Measurements from ENCODE around the gene CKS1B.
A peak's percentile ranks its signal among the peaks of the same experiment; 100 is the strongest.
"Not testable (repeated sequence)": the region's sequence is repeated elsewhere in the genome, so short reads cannot be mapped to it uniquely, and the experiment has no call there.

The CKS1B gene

GRCh38 chr1:154962156-154962749 is 12.2 kb upstream of the CKS1B start:
- DNase-seq (ENCODE audit: low read depth, low spot score), result no peak
- H3K27ac ChIP-seq, result peak overlapping the region; percentile 92

DNA sequence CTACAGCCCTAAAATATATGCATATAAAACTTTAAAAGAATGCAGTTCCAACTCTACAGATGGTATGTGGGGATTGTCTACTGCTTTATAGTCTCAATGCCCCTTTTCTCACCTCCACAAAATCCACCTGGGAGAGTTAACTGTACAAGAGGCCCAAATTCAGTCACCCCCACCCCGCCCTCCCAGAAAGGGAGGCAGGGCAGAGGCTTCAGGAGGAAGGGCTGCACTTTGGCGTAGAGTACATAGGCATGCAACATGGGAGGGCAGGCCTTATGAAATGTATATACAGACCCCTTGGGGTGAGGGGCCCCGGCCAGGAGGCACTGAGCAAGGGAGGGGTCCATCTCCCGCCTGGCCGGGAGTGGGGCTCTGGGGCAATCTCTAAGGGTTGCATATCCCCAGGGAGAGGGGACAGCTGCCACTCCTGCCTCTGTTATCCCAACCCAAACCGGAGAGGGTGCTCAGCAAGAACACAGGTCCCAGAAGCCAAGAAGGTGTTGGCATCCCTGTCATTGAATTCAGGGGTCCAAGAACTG is 11.6 kb upstream of the CKS1B start:
- H3K27ac ChIP-seq, result peak overlapping the region; percentile 92
- no peak for DNase-seq (ENCODE audit: low read depth, low spot score)

DNA sequence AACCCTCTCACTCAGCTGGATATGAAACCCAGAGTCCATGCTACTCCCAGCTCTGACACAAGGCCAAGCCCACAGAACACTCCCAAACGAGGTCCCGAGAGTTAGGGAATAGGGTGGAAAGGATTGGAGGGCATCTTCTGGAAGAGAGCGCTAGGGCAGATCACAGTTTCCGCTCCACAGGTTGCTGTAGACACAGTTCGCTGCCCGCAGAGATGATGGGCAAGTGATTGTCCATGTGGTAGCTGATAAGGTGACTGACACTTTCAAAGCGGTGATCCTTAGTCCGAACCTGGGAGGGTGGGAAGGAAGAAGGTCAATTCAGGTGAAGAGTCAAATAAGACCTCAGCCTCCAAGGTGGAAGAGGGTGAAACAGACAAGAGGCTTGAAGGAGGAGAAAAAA is 10.8 kb upstream of the CKS1B start:
- H3K27ac ChIP-seq, result peak overlapping the region; percentile 92
- no peak for DNase-seq (ENCODE audit: low read depth, low spot score)

GRCh38 chr1:154964359-154964758 is 10.1 kb upstream of the CKS1B start:
- DNase-seq (ENCODE audit: low read depth, low spot score), result no peak
- H3K27ac ChIP-seq, result peak overlapping the region; percentile 92

- peak overlapping the region; percentile 100 for H3K27ac ChIP-seq
- DNase-seq (ENCODE audit: low read depth, low spot score), result no peak
Observed at GRCh38 chr1:154966111-154966510, 8.4 kb upstream of the CKS1B start.

GRCh38 chr1:154967331-154967950 is 7.0 kb upstream of the CKS1B start:
- no peak for DNase-seq (ENCODE audit: low read depth, low spot score)
- peak overlapping the region; percentile 100 for H3K27ac ChIP-seq

- peak overlapping the region; percentile 100 for H3K27ac ChIP-seq
- no peak for DNase-seq (ENCODE audit: low read depth, low spot score)
Observed at GRCh38 chr1:154968731-154969130, 5.8 kb upstream of the CKS1B start.

- DNase-seq (ENCODE audit: low read depth, low spot score), result no peak
- peak overlapping the region; percentile 100 for H3K27ac ChIP-seq
Observed at GRCh38 chr1:154969246-154969645, 5.2 kb upstream of the CKS1B start.

- no peak for DNase-seq (ENCODE audit: low read depth, low spot score)
- peak overlapping the region; percentile 100 for H3K27ac ChIP-seq
Observed at GRCh38 chr1:154969860-154970452, 4.5 kb upstream of the CKS1B start.

GRCh38 chr1:154970631-154971340 is 3.7 kb upstream of the CKS1B start, which contains the start of gene SHC1:
Gene SHC1 (minus strand): TSS chr1:154970747. CDS start chr1:154970526, 221 bp downstream.
- DNase-seq (ENCODE audit: low read depth, low spot score), result peak; percentile 63
- H3K27ac ChIP-seq, result peak within 1 kb of the TSS; percentile 100

- peak; percentile 76 for DNase-seq (ENCODE audit: low read depth, low spot score)
- H3K27ac ChIP-seq, result peak overlapping the region; percentile 100
Observed at GRCh38 chr1:154971341-154971998, 3.0 kb upstream of the CKS1B start.

DNA sequence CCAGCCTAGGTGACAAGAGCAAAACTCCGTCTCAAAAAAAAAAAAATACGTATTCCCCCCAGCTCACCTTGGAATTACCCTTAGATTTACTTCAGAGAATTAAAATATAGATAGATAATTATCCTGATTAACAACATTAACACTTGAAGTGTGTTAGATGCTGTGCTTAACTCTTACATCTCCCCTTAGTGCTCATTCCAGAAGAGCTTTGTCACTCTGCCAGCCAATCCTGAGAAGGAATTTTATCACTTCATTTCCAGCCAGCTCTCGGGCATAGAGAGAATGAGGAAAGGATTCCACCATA is 2.3 kb upstream of the CKS1B start:
- H3K27ac ChIP-seq, result peak overlapping the region; percentile 100
- no peak for DNase-seq (ENCODE audit: low read depth, low spot score)

GRCh38 chr1:154972517-154973343 is 1.8 kb upstream of the CKS1B start:
- H3K27ac ChIP-seq, result peak overlapping the region; percentile 100
- peak; percentile 91 for DNase-seq (ENCODE audit: low read depth, low spot score)

DNA sequence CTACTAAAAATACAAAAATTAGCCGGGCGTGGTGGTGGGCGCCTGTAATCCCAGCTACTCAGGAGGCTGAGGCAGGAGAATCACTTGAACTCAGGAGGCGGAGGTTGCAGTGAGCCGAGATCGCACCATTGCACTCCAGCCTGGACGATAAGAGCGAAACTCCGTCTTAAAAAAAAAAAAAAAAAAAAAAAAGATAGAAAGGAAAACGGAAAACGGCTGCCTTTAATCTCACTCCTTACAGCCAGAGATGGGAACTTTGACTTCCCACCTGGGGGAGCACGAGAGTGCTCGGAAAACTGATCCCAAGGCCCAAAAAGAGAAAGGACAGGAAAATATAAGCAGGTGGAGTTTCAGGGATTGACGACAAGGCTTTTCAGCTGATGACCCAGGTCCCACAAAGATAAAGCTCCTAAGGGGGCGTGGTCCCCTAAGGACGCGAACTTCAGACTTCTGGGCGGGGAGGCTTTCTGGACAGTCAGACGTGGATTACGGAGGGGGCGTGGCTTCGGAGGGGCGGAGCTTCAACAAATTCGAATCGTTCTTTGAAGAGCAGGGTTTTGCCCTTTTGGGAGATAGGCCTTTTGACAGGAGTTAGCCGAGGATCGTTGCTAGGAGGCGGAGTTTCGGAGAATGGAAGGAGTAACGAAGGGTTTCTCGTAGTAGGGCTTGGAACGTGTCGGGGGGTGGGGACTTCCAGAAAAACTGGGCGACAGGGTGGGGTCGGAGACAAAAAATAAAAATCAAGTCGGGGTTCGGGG is 958 bp upstream of the CKS1B start:
- peak; percentile 89 for DNase-seq (ENCODE audit: low read depth, low spot score)
- peak overlapping the region; percentile 100 for H3K27ac ChIP-seq

DNA sequence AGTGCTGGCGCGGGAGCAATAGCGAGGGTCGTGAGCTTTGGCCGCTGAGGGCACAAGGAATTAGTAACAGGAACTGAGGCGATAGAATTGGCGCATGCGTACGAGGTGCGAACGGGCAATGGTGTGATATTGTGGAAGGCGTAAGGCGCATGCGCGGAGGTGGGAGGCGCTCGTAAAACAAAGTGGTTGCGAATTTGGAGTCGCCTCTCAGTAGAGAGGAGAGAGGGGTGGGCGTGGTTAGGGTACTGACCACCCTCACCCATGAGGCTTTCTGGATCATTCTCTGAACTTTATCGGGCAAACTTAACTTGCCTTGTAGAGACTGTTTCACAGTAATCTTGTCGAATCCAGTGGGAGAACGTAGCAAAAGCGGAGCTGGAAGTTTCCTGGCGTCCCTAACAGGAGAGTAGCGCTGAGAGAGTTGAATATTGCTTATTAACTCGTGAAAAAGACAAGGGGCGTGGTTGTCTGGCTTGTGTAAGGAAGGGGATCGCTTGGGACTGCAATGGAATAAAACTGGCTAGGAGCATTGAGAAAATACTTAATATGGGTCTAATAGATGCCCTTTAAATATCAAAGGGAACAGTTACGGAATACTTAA is 427 bp downstream of the CKS1B start:
- H3K27ac ChIP-seq, result peak overlapping the region; percentile 100
- DNase-seq (ENCODE audit: low read depth, low spot score), result peak; percentile 69

DNA sequence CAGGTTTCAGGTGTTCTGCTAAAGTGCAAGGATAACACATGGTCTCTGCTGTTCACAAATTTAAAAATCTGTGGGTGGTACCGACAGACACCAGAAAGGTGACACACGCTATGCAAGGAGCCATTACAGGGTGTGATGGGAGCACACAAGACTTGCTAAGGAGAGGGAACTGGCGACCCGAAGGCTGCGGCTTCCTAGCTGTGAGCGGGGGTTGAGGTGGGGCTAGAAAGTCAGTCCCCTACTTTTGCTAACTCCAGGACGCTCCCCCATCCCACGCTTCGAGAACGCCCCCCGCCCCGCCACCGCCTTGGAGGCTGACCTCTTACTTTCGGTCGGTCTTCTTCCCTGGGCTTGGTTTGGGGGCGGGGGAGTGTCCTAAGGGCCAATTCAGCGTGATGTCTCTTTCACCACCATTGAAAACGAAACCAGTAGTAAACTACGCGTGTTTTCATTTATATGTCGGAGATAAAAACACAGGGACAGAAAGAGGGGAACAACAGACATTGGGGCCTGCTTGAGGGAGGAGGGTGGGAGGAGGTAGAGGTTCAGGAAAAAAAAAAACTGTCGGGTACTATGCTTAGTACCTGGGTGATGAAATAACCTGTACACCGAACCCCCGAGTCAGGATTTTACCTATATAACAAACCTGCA is 1.1 kb downstream of the CKS1B start:
- peak overlapping the region; percentile 100 for H3K27ac ChIP-seq
- DNase-seq (ENCODE audit: low read depth, low spot score), result no peak

GRCh38 chr1:154977762-154978161 is 3.3 kb downstream of the CKS1B start:
- not testable (repeated sequence) for H3K27ac ChIP-seq

DNA sequence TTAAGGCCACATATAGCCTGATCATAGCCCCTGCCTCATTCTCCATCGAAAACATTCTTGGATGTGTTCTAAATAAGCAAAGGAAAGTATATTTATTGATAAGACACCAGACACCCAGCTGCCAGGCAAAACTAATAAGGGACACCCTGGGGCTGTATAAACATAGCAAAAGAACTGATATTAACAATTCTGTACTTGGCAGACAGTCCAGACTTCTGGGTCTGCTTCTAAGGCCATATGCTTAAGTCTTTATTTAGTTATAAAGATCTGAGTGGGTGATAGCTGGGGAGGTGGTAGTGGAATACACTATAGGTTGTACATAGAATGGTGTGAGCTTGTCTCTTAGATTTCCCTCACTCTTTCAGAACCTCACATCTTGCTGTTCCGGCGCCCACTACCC is 3.9 kb downstream of the CKS1B start:
- H3K27ac ChIP-seq, result no peak overlapping the region
- no peak for DNase-seq (ENCODE audit: low read depth, low spot score)

More at GRCh38 chr1:154977762-154978161, 3.3 kb downstream of the CKS1B start:
- DNase-seq (ENCODE audit: low read depth, low spot score), result not testable (repeated sequence)
